Pancreas (tissue), 10 donors: Measurements from ENCODE around the gene BTG4. TPM values are rescaled to one million over a fixed set of nuclear protein-coding genes. Genes with fewer than 3 reads are reported as not detected.

Experiments used
- ATAC-seq, 4 donors: fragments of 200-7000 bp; cut with Tn5 transposase; one replicate each; pipeline versions ENCODE4 v1.8.0 to v1.9.1; 2020; ENCODE audit warnings: mild to moderate bottlenecking in 4 of 4, moderate library complexity in 4 of 4
- DNase-seq, 6 donors: peaks; one replicate each; pipeline ENCODE4 v3.0.0-alpha.2; 2020
- FAIRE-seq: peaks from 2 replicates; lab custom pipeline; 2012; peaks lifted over from hg19 to GRCh38; lab: Jason Lieb, UNC
- H3K27ac ChIP-seq, 4 donors: fragments of 200-600 bp; sonication (generic); 1 replicate in 3 of 4; 2 replicates in 1 of 4; pipeline versions ENCODE4 v1.5.0 to v1.8.0; 2020
- H3K27me3 ChIP-seq, 4 donors: fragments of 200-600 bp; one replicate each; pipeline ENCODE4 v1.8.0; 2021
- H3K36me3 ChIP-seq, 3 donors: fragments of 200-600 bp; sonication (generic) in 1 of 3; one replicate each; pipeline versions ENCODE4 v1.5.0 to v1.8.0; 2020 to 2021
- H3K4me1 ChIP-seq, 3 donors: fragments of 200-600 bp; one replicate each; pipeline ENCODE4 v1.8.0; 2021
- H3K4me3 ChIP-seq, 4 donors: fragments of 200-600 bp; sonication (generic) in 2 of 4; one replicate each; pipeline versions ENCODE4 v1.5.0 to v1.8.0; 2020 to 2021
- H3K9me3 ChIP-seq, 4 donors: fragments of 200-600 bp; one replicate each; pipeline ENCODE4 v1.8.0; 2021
- CTCF ChIP-seq, 4 donors: fragments of 200-600 bp; sonication (generic) in 3 of 4; IDR thresholded peaks; one replicate each; pipeline versions ENCODE4 v1.5.0 to v1.8.0; 2021; ENCODE audit warnings: antibody characterized with exemption in 4 of 4
- WGBS, 2 donors: extraction: QIAGEN DNeasy Blood & Tissue Kit; methylation state at CpG; one replicate each; pipeline ENCODE4 v1.1.7; 2013; 5-methylcytosine and 5-hydroxymethylcytosine counted together
- intact Hi-C, 3 donors: fragments of 100-400 bp; cut with DNase I; formaldehyde crosslinking; loops; one replicate each; pipeline versions ENCODE4 v1.11.1 to v1.14.2; 2022
- polyA plus RNA-seq, 2 donors: library from polyadenylated mRNA; stranded (reverse); fragments of 200-250 nt; gene quantifications; one replicate each; pipeline ENCODE4 v1.2.3, GENCODE V29; 2013
- total RNA-seq, 6 donors: library from RNA; stranded (reverse); fragmentation: NEBNext Ultra II Directional in 4 of 6; extraction: Animal tissue kit (Norgen Biotek cat#: 25700) in 4 of 6; gene quantifications; one replicate each; pipeline versions ENCODE4 v1.2.1 to v1.2.4, GENCODE V29; 2021 to 2023
- donor health status: healthy with polysubstance abuse.
- donor health status: DM: no; HTN: no; CAD: no; lungs with moderate emphysema.
- donor health status: DM: no; HTN: no; CAD: no.
- donor health status: control.
- donor health status: control.
- donor health status: Bipolar disorder and iron deficiency.
- donor health status: DM: yes; HTN: yes; CAD: no.
- donor health status: DM: no; HTN: no; CAD: no.
- donor health status: DM: no; HTN: no; CAD: no.
- donor health status: DM: yes; HTN: yes; CAD: no.

The BTG4 gene
- total and polyA plus RNA-seq, 8 donors: not detected

- Histone ChIP-seq H3K4me1 (no peaks in the 10 kb centered on the region), H3K4me3 (no peak overlapping the region), H3K36me3 (no peaks in the 10 kb centered on the region), H3K9me3 (no peaks in the 10 kb centered on the region), H3K27me3 (no peaks in the 10 kb centered on the region), H3K27ac (no peak overlapping the region)
- intact Hi-C loops: no loop called here
- FAIRE-seq: no peak
- WGBS, 2 donors: 24 to 30% methylated on average over 3 of the region's 3 CpGs
- DNase-seq: no peak
- TF ChIP-seq CTCF (IDR thresholded peaks at IDR 0.05): no peak
- ATAC-seq: no peak
Measured at GRCh38 chr11:111476956-111477355, 35.2 kb downstream of the BTG4 start.

GRCh38 chr11:111476366-111476765, 35.8 kb downstream of the BTG4 start:
- intact Hi-C loops: no loop called here
- H3K4me1 ChIP-seq: no peaks in the 10 kb centered on the region
- no peak for TF ChIP-seq CTCF (IDR thresholded peaks at IDR 0.05)
- H3K36me3 ChIP-seq: no peaks in the 10 kb centered on the region
- H3K27me3 ChIP-seq: no peaks in the 10 kb centered on the region
- DNase-seq (no peak), ATAC-seq (no peak), FAIRE-seq (no peak)
- H3K27ac ChIP-seq: no peak overlapping the region
- H3K4me3 ChIP-seq: no peak overlapping the region
- 33 to 35% methylated on average over 2 of the region's 2 CpGs for WGBS, 2 donors
- no peaks in the 10 kb centered on the region for H3K9me3 ChIP-seq

GRCh38 chr11:111474432-111474831, 37.8 kb downstream of the BTG4 start:
- H3K4me1 ChIP-seq: no peaks in the 10 kb centered on the region
- no peak for DNase-seq
- H3K9me3 ChIP-seq: no peaks in the 10 kb centered on the region
- no peak for FAIRE-seq
- no peaks in the 10 kb centered on the region for H3K36me3 ChIP-seq
- intact Hi-C loops: no loop called here
- no peak overlapping the region for H3K27ac ChIP-seq
- no peak for TF ChIP-seq CTCF (IDR thresholded peaks at IDR 0.05)
- H3K4me3 ChIP-seq: no peak overlapping the region
- no peak for ATAC-seq
- H3K27me3 ChIP-seq: no peaks in the 10 kb centered on the region

GRCh38 chr11:111472228-111472627, 40.0 kb downstream of the BTG4 start:
- no peaks in the 10 kb centered on the region for H3K9me3 ChIP-seq

DNA sequence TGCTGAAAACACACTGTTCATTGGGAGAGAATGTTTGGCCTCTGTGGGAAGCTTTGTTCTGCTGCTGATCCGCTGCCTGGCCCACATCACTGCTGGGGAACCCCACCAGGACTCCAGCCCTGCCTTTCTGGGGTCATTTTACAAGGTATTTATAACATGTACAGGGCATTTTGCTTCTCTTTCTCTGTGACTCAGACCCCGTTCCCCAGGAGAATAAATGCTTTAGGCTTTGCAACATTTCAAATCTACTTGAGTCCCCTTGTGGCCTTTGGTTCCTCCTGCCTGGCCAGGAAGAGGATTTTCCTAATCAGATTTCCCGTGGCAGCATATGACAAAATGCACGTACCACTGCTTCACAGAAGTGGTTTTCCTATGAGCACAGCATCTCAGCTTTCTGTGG, 43.0 kb downstream of the BTG4 start:
- Histone ChIP-seq H3K27ac (no peak overlapping the region), H3K4me3 (no peak overlapping the region), H3K27me3 (no peaks in the 10 kb centered on the region), H3K36me3 (no peaks in the 10 kb centered on the region), H3K9me3 (no peaks in the 10 kb centered on the region), H3K4me1 (no peaks in the 10 kb centered on the region)
- DNase-seq (no peak), FAIRE-seq (no peak), ATAC-seq (no peak)
- intact Hi-C loops: no loop called here
- 61 to 72% methylated on average over 4 of the region's 4 CpGs for WGBS, 2 donors
- TF ChIP-seq CTCF (IDR thresholded peaks at IDR 0.05): no peak

More at GRCh38 chr11:111472228-111472627, 40.0 kb downstream of the BTG4 start:
- Histone ChIP-seq H3K27me3 (no peaks in the 10 kb centered on the region), H3K4me3 (no peak overlapping the region), H3K36me3 (no peaks in the 10 kb centered on the region), H3K27ac (no peak overlapping the region), H3K4me1 (no peaks in the 10 kb centered on the region)
- DNase-seq: no peak
- no peak for FAIRE-seq
- TF ChIP-seq CTCF (IDR thresholded peaks at IDR 0.05): no peak
- 80 to 92% methylated on average over 1 of the region's 1 CpG for WGBS, 2 donors
- no peak for ATAC-seq
- intact Hi-C loops: no loop called here
